DMS53 (cell line): ENCODE data around the gene LRRK1.

ENCODE experiments used
- DNase-seq: peaks from one replicate; lab custom pipeline; 2025; lab: John Stamatoyannopoulos, UW

Gene LRRK1

GRCh38 chr15:100890850-100891249 lies 28.3 kb upstream of the LRRK1 start:
- peak; percentile 88 for DNase-seq

DNA sequence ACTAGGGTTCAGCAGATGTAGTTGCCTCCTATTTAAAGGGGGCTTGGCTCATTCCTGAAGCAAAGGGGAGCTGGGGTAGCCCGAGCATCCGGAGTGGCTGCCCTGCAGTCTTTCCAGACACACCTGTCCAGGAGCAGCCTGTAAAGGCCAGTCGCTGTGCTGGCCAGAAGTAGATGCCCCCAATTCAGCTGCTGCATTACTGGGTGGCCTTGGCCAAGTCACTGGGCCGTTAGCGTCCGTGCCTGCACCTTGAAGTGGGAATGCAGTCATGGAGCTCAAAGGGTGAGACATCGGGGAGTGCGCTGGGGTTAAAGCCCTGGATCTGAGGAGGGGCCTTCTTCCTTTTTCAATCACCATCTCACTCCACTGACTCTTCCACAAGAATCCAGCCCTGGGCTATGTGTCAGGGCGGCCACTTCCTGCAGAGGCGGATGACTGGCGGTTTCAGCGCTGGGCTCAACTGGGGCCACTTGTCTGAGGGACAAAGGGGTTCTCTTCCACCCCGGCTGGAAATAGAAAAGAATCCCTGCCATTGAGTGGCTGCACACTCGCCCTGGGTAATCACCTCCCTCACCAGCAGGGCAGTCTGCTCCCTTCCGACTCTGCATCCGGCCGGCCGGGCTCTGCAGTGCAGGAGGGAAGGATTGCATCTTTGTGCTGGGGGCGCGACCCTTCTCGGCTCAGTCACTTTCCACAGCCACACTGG lies 27.7 kb upstream of the LRRK1 start:
- DNase-seq, result peak; percentile 30

DNA sequence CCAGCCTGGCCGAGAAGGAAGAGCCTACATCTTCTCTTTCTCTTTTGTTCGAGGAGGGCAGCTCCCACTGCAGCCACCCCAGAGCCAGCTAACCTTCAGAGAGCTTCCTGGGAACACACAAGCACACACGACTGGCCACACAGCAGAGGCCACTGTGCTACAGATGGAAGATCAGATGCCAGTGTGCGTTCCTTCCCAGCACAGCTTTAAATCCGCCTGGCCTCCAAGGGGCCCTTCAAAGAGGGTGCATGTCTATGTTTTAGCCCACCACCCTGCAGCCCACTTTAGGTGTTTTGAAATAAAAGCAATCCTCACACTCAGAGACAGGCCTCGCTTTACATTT lies 27.2 kb upstream of the LRRK1 start:
- no peak for DNase-seq

- DNase-seq, result no peak
Observed at GRCh38 chr15:100893261-100893963, 25.7 kb upstream of the LRRK1 start.

DNA sequence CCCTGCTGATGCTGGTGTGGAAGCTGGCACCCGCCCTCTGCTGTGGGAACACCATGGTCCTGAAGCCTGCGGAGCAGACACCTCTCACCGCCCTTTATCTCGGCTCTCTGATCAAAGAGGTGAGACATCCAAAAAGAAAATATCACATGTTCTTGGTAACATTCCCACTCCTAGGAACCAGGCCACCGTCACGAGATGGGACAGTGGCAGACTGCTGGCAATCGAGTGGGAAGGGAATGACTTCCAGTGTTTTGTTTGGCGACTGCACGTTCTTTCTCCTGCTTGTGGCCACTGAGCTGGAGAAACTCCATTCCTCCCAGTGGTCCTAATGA lies 25.2 kb upstream of the LRRK1 start:
- no peak for DNase-seq

DNA sequence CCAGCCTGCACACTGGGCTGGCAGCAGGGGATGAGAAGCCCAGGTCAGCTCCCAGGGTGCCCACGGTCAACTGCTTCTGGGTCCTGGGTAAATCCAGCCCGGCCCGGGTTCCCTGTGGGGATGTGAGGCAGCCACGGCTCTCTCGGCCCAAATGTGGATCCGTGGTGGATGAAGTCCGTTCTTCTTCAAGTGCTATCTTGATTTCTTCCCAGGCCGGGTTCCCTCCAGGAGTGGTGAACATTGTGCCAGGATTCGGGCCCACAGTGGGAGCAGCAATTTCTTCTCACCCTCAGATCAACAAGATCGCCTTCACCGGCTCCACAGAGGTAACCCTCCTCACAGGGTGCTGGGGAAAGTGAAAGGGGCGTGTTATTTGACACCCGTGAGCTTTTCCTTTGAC lies 23.4 kb upstream of the LRRK1 start:
- no peak for DNase-seq

DNA sequence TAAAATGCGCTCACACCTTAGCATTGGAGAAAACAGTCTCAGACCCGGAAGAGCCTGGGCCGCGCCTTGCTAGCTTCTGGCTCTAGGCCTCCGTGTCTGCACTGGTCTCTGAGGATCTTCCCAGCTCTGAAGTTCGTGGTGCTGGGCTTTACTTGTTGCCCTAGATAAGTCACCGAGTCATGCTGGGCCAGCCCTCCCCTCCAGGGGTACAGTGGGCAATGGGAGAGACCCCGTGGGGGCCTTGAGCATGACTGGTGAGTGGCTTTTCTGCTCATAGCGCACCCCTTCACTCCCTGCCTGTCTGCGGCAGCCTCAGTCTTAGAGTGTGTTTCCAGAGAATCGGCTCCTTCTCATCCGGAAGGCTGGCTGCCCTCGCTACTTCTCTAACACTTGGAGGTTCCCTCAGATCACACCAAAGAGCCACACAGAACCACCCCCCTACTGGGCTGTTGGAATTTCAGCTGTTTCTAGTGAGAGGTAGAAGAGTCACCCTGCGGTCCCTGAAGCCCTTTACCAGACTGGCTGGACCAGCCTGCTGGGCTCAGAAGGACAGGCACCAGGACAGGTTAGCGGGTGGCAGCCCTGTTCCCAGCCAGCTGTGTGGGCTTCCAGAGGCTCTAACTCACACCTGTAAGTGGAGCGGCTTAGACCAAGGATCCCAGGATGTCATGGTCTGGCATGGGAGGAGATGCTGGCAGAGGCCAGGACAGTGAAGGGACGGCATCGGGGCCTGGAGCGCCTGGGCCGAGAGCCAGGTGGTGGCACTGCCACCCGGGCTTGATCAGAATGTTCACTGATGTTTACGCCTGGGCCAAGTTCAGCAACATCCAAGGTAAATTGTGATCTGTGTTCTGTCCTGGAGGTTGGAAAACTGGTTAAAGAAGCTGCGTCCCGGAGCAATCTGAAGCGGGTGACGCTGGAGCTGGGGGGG lies 21.7 kb upstream of the LRRK1 start:
- no peak for DNase-seq

GRCh38 chr15:100898152-100898490 lies 21.0 kb upstream of the LRRK1 start:
- DNase-seq, result no peak

DNA sequence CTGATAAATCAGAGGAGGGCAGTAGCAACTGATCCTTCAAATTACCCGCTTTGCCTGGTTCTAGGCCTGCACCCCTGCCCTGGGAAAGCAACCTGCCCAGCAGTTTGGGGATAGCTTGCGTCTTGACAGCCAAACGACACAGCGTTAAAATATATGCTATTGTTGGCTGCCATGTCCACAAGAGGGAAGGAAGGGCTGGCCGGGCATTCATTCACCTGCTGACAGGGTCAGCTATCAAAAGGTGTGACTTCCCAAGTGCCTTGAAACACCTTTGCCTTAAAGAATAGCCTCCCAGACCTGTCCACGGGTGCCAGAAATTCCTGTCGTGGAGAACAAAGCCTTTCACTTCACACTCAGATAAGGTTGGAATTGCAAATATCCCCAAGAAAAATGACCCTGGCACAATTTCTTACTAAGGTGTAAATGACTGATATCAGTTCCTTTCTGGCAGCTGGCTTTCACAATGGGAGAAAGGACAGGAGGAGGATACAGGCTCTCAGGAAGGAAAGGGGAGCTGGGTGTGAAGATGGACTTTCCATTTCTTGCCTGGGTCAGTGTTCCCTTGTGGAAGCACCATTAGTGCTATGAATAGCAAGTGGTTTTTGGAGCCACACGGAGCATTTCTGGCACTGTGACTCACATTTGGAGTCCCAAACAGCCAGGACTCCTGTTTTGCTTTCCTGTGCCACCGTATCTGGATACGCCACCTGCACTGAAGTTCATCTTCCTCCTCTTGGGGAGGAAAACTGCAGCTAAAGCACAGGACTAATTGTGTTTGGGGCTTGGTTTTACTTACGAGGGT lies 20.3 kb upstream of the LRRK1 start:
- no peak for DNase-seq

GRCh38 chr15:100899601-100900000 lies 19.6 kb upstream of the LRRK1 start:
- DNase-seq, result no peak

GRCh38 chr15:100900136-100900794 lies 18.9 kb upstream of the LRRK1 start:
- no peak for DNase-seq

- no peak for DNase-seq
Observed at GRCh38 chr15:100900795-100901169, 18.4 kb upstream of the LRRK1 start.

DNA sequence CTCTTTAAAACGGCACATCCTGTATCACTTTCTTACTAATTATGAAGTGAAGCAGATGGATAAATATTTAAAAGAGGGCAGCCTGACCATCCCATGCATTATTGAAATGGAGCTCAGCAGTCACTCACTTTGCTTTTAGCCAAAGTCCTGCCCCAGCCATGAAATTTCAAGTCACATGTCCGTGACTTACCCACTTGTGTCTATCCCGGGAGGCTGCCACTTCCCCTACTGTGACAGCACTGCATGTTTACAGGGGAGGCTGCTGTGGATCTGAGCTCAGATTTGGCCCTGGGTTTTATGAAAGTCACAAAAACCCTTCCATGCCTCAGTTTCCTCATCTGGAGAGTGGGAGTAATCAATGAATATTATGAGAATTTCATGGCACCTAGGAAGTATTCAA lies 17.9 kb upstream of the LRRK1 start:
- DNase-seq, result no peak

GRCh38 chr15:100901702-100902435 lies 17.3 kb upstream of the LRRK1 start:
- no peak for DNase-seq

- peak; percentile 77 for DNase-seq
Observed at GRCh38 chr15:100902436-100903167, 16.6 kb upstream of the LRRK1 start.

- no peak for DNase-seq
Observed at GRCh38 chr15:100903168-100903554, 16.0 kb upstream of the LRRK1 start.

- DNase-seq, result peak; percentile 9
Observed at GRCh38 chr15:100905850-100906249, 13.3 kb upstream of the LRRK1 start.

- DNase-seq, result no peak
Observed at GRCh38 chr15:100908466-100908865, 10.7 kb upstream of the LRRK1 start.

DNA sequence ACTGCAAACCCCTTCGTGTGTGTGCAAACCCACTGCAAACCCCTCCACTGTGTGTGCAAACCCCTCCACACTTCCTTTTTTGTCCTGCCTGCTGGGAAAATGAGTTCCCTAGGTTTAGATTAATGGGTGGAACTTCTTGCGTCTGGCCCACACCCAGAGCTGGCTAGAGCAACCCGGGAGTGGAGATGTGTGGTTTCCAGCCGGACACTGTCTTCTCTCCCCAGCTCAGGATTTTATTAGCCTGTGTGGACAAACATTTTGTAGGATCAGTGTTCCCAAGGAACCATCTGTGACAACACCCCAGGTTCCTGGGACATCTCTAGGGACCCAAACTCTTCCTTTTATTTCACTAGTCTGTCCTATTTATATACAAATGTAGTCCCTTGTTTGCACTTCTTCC lies 9.6 kb upstream of the LRRK1 start:
- DNase-seq, result no peak
